ENCODE measurements around the gene IRF3.

Gene IRF3

GRCh38 chr19:49665351-49666119 is at the start of gene IRF3, which contains the start of gene BCL2L12:
Gene IRF3, minus strand, starts transcription at chr19:49665857. Its CDS starts 1,019 bp downstream, at chr19:49664838.
Gene BCL2L12, plus strand, starts transcription at chr19:49665933. Its CDS starts 760 bp downstream, at chr19:49666693.
- no peak for TF ChIP-seq CTCF (conservative IDR thresholded peaks at IDR 0.05; ENCODE audit: control insufficient read depth, insufficient read depth, low read depth, low read length)
- peak; percentile 93 for DNase-seq (ENCODE audit: low read depth)
- peak within 1 kb of the TSS; percentile 92 for H3K4me3 ChIP-seq (ENCODE audit: control insufficient read depth, low read depth, low read length)

GRCh38 chr19:49713236-49713845 is 47.7 kb upstream of the IRF3 start:
- DNase-seq (ENCODE audit: low read depth): no peak
- H3K4me3 ChIP-seq (ENCODE audit: control insufficient read depth, low read depth, low read length): no peak overlapping the region
- TF ChIP-seq CTCF (conservative IDR thresholded peaks at IDR 0.05; ENCODE audit: control insufficient read depth, insufficient read depth, low read depth, low read length): no peak

GRCh38 chr19:49712397-49712859 is 46.8 kb upstream of the IRF3 start:
- H3K4me3 ChIP-seq (ENCODE audit: control insufficient read depth, low read depth, low read length): peak overlapping the region; percentile 46
- peak; percentile 98 for DNase-seq (ENCODE audit: low read depth)
- TF ChIP-seq CTCF (conservative IDR thresholded peaks at IDR 0.05; ENCODE audit: control insufficient read depth, insufficient read depth, low read depth, low read length): no peak

GRCh38 chr19:49710372-49710951 is 44.8 kb upstream of the IRF3 start:
- peak; percentile 92 for DNase-seq (ENCODE audit: low read depth)
- no peak overlapping the region for H3K4me3 ChIP-seq (ENCODE audit: control insufficient read depth, low read depth, low read length)
- no peak for TF ChIP-seq CTCF (conservative IDR thresholded peaks at IDR 0.05; ENCODE audit: control insufficient read depth, insufficient read depth, low read depth, low read length)

- no peak overlapping the region for H3K4me3 ChIP-seq (ENCODE audit: control insufficient read depth, low read depth, low read length)
- no peak for DNase-seq (ENCODE audit: low read depth)
- TF ChIP-seq CTCF (conservative IDR thresholded peaks at IDR 0.05; ENCODE audit: control insufficient read depth, insufficient read depth, low read depth, low read length): no peak
These were observed 40.3 kb upstream of the IRF3 start for GRCh38 chr19:49705919-49706318.

- no peak for DNase-seq (ENCODE audit: low read depth)
- TF ChIP-seq CTCF (conservative IDR thresholded peaks at IDR 0.05; ENCODE audit: control insufficient read depth, insufficient read depth, low read depth, low read length): no peak
- no peak overlapping the region for H3K4me3 ChIP-seq (ENCODE audit: control insufficient read depth, low read depth, low read length)
These were observed 39.4 kb upstream of the IRF3 start for GRCh38 chr19:49704888-49705642.
